HG03097 (cell line): Measurements from ENCODE around the gene GPRASP2.
A peak's percentile ranks its signal among the peaks of the same experiment; 100 is the strongest.
"Not testable (repeated sequence)": the region's sequence is repeated elsewhere in the genome, so short reads cannot be mapped to it uniquely, and the experiment has no call there.

ENCODE experiments used
- ATAC-seq: cut with Tn5 transposase; IDR thresholded peaks from one replicate; pipeline ENCODE4 v1.9.1; 2021; ENCODE audit not compliant: unreplicated experiment, low FRiP score

GPRASP2 gene

GRCh38 chrX:102712216-102712966 lies at the start of gene GPRASP2:
Gene GPRASP2 (plus strand): TSS chrX:102712448. CDS start chrX:102714870, 2,422 bp downstream.
- ATAC-seq = no peak

GRCh38 chrX:102663820-102664219 lies 48.4 kb upstream of the GPRASP2 start:
- ATAC-seq = not testable (repeated sequence)

GRCh38 chrX:102667034-102667433 lies 45.2 kb upstream of the GPRASP2 start:
- ATAC-seq = not testable (repeated sequence)

- ATAC-seq = no peak
Observed at GRCh38 chrX:102669526-102669925, 42.7 kb upstream of the GPRASP2 start.

GRCh38 chrX:102672856-102673255 lies 39.4 kb upstream of the GPRASP2 start:
- ATAC-seq = no peak

- not testable (repeated sequence) for ATAC-seq
Observed at GRCh38 chrX:102677479-102677878, 34.8 kb upstream of the GPRASP2 start.

GRCh38 chrX:102684772-102685520 lies 27.3 kb upstream of the GPRASP2 start:
- ATAC-seq = no peak

- no peak for ATAC-seq
Observed at GRCh38 chrX:102694749-102695148, 17.5 kb upstream of the GPRASP2 start.

- no peak for ATAC-seq
Observed at GRCh38 chrX:102696306-102696705, 15.9 kb upstream of the GPRASP2 start.

GRCh38 chrX:102697494-102697893 lies 14.8 kb upstream of the GPRASP2 start:
- ATAC-seq = no peak

GRCh38 chrX:102708900-102709299 lies 3.3 kb upstream of the GPRASP2 start:
- ATAC-seq = no peak

GRCh38 chrX:102711872-102712215 lies 404 bp upstream of the GPRASP2 start:
- no peak for ATAC-seq

GRCh38 chrX:102712981-102713625 lies 855 bp downstream of the GPRASP2 start:
- ATAC-seq = no peak

- ATAC-seq = no peak
Observed at GRCh38 chrX:102714994-102715393, 2.7 kb downstream of the GPRASP2 start.

GRCh38 chrX:102715967-102716366 lies 3.7 kb downstream of the GPRASP2 start:
- no peak for ATAC-seq

GRCh38 chrX:102720237-102721168 lies 8.3 kb downstream of the GPRASP2 start, which contains the start of gene GPRASP3:
Gene GPRASP3 (plus strand): TSS chrX:102720743. CDS start chrX:102748996, 28,253 bp downstream.
- peak; percentile 85 for ATAC-seq

GRCh38 chrX:102721169-102721506 lies 8.9 kb downstream of the GPRASP2 start:
- not testable (repeated sequence) for ATAC-seq

- ATAC-seq = no peak
Observed at GRCh38 chrX:102723456-102723855, 11.2 kb downstream of the GPRASP2 start.

GRCh38 chrX:102727761-102728160 lies 15.5 kb downstream of the GPRASP2 start:
- no peak for ATAC-seq

- ATAC-seq = no peak
Observed at GRCh38 chrX:102728646-102729045, 16.4 kb downstream of the GPRASP2 start.
